Choroid plexus epithelial cell (primary cell): ENCODE data around the gene REPS1.

Experiments
- DNase-seq: peaks from one replicate; pipeline ENCODE4 v3.0.0-alpha.2; 2010; ENCODE audit warnings: low read depth
- H3K4me3 ChIP-seq: 2 replicates; pipeline ENCODE4 v1.5.1; 2011; ENCODE audit warnings: low read depth, mild to moderate bottlenecking, control low read depth, low read length, moderate library complexity
- TF ChIP-seq, protein P1 (sequence below): conservative IDR thresholded peaks from 2 replicates; pipeline ENCODE4 v1.5.1; 2011; ENCODE audit warnings: low read depth, mild to moderate bottlenecking, control low read depth, inconsistent platforms, low read length, moderate library complexity

The REPS1 gene

GRCh38 chr6:138907167-138907566, 80.9 kb downstream of the REPS1 start:
- no peak for DNase-seq
- TF ChIP-seq, protein P1, sequence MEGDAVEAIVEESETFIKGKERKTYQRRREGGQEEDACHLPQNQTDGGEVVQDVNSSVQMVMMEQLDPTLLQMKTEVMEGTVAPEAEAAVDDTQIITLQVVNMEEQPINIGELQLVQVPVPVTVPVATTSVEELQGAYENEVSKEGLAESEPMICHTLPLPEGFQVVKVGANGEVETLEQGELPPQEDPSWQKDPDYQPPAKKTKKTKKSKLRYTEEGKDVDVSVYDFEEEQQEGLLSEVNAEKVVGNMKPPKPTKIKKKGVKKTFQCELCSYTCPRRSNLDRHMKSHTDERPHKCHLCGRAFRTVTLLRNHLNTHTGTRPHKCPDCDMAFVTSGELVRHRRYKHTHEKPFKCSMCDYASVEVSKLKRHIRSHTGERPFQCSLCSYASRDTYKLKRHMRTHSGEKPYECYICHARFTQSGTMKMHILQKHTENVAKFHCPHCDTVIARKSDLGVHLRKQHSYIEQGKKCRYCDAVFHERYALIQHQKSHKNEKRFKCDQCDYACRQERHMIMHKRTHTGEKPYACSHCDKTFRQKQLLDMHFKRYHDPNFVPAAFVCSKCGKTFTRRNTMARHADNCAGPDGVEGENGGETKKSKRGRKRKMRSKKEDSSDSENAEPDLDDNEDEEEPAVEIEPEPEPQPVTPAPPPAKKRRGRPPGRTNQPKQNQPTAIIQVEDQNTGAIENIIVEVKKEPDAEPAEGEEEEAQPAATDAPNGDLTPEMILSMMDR, result no peak
- H3K4me3 ChIP-seq, result no peak overlapping the region

DNA sequence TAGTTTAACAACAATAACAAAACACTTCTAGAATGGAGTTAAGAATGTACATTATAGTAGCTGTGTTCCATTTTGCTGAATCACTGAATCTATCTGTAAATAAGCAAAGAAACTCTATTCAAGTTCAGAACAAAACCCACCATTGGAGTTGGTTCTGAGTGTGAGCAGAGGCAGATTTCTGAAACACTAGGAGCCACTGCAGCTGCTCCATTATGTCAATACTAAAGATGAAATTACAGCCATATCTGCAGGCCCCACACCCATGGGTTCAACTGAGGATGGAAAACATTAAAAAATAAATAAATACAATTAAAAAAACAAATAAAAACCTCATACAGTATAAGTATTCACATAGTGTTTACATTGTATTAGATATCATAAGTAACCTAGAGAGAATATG, 91.0 kb downstream of the REPS1 start:
- H3K4me3 ChIP-seq, result no peak overlapping the region
- TF ChIP-seq, protein P1, result no peak
- no peak for DNase-seq

- H3K4me3 ChIP-seq, result no peak overlapping the region
- DNase-seq, result no peak
- TF ChIP-seq, protein P1, result no peak
These were observed 91.8 kb downstream of the REPS1 start for GRCh38 chr6:138896104-138896756.

DNA sequence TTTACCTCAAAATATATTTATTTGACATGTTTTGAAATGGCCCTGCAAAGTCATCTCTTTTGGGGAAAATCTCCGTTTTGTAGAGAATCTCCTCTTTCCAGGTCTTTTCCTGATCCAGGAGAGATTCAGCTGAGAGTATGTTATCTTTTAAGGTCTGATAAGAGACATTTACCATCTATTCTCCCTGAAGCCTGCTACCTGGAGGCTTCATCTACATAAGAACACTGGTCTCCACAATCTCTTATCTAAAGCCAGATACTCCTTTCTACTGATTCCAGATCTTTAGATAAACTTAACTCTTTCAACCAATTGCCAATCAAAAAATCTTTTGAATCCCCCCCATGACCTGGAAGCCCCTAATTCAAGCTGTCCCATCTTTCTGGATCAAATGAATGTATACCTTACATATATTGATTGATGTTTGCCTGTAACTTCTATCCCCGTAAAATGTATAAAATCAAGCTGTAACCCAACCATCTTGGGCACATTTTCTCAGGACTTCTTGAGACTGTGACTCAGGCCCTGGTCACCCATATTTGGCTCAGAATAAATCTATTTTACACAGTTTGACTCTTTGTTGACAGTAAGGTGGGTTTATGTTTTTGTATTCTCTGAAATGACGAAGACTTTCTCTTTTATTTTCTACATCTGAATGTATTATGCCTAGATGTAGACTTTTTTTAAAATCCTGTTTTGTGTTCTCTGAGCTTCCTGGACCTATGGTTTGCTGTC, 96.6 kb downstream of the REPS1 start:
- TF ChIP-seq, protein P1, result no peak
- no peak overlapping the region for H3K4me3 ChIP-seq
- DNase-seq, result no peak

DNA sequence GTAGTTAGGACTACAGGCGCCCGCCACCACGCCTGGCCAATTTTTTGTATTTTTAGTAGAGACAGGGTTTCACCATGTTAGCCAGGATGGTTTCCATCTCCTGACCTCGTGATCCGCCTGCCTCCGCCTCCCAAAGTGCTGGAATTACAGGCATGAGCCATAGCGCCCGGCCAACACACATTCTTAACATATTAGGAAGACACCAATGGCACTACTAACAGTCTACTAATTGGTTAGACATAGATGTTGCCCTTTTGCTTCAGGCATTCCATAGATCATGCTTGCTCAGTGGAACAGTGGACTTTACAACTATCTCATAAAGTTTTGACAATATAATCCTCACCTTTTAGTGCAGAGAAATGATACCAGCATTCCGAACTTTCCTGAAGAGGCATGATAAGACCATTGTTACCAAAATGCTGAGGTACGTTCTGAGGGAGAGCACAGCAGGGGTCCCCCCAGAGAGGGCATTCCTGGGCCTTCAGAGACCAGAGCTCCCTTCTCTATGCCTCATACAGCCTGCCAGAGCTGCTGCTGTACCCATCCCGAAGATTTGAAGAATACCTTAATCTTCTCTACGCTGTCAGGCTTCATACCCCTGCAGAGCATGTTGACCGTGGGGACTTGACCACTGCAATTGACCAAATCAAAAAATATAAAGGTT, 102.8 kb downstream of the REPS1 start:
- no peak overlapping the region for H3K4me3 ChIP-seq
- TF ChIP-seq, protein P1, result no peak
- no peak for DNase-seq

DNA sequence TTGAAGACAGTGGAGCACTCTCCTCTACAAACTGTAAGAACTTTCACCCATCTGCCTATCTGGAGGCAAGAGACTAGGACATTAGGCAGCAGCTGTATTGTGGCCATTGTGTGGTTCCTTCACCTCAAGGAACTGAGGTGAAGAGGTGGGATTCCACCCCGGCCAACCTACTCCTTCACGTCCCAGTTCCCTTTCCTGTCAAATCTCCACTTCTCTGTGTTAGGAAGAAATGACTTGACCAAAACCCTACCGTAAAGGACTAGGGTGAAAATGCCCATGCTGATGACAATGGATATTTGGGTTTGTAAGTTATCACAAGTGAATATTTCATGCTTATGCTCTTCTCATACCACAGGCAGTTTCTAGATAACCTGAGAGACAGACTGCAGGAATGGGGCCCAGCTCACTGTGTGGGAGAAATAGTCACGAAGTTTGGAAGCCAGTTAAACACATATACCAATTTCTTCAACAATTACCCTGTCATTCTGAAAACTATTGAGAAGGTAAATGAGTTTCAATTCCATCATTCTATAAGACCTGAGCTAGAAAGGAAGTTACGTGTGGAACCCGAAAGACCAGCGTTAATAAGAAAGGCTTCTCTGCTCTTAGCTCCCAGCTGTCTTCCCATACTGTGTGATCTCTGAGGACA, 105.6 kb downstream of the REPS1 start:
- H3K4me3 ChIP-seq, result no peak overlapping the region
- no peak for DNase-seq
- TF ChIP-seq, protein P1, result no peak
